ENCODE measurements around the gene NME8.

GRCh38 chr7:37820708-37821468 lies 27.5 kb upstream of the NME8 start:
- TF ChIP-seq CTCF (IDR thresholded peaks at IDR 0.05; ENCODE audit: insufficient read depth, low read depth, low read length) (no peak), EZH2 (IDR thresholded peaks at IDR 0.05; ENCODE audit: insufficient read depth, low read length) (no peak)
